ENCODE results near the gene DPP6.

DNA sequence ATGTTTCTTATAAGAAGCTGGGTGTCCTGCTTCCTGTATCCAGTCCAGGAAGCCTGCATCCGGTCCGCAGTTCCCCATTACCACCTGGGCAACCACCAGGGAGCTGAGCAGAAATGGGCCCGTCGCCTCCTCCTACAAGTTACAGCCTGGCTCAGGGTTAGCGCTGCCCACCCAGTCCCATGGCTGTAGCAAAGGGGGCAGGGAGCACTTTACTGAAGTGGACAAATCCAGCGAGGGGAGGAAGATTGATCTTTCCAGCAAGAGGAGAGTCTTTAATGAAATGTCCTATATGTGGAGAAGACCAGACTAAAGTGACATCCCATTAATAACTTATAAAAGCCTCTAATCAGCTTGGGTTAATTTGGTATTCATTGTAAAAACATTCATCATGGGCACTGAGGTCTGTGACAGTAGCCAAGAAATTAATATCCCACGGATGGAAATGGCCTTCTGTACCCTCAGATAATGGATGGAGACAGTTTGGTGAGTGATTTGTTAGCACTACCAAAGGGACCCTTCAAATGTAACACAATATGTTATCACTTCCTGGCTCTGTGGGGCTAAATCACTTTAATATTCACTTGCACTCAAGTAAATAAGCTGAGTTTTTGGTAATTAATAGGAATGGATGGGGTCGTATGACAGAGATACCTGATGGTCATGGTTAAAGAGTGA, 627.3 kb downstream of the DPP6 start:
- TF ChIP-seq CTCF (IDR thresholded peaks at IDR 0.05; ENCODE audit: insufficient read depth, low read depth, low read length) (no peak), EZH2 (IDR thresholded peaks at IDR 0.05; ENCODE audit: insufficient read depth, low read length) (no peak)
